Activated CD8-positive, alpha-beta memory T cell treated with anti-CD3 and anti-CD28 coated beads, Interleukin-2, amount 50 U/mL, for 4 hours (primary cell): ENCODE data around the gene SLC6A20.
"Not testable (repeated sequence)": the region's sequence is repeated elsewhere in the genome, so short reads cannot be mapped to it uniquely, and the experiment has no call there.

Source experiments
- DNase-seq: peaks from one replicate; pipeline ENCODE4 v3.0.0-alpha.2; 2020

Gene SLC6A20

GRCh38 chr3:45777111-45777745, 19.1 kb downstream of the SLC6A20 start:
- no peak for DNase-seq

GRCh38 chr3:45776611-45777010, 19.7 kb downstream of the SLC6A20 start:
- no peak for DNase-seq

GRCh38 chr3:45776301-45776595, 20.1 kb downstream of the SLC6A20 start:
- no peak for DNase-seq

- DNase-seq: no peak
Measured at GRCh38 chr3:45775571-45776300, 20.6 kb downstream of the SLC6A20 start.

GRCh38 chr3:45774581-45775521, 21.5 kb downstream of the SLC6A20 start:
- no peak for DNase-seq

- DNase-seq: no peak
Measured at GRCh38 chr3:45773714-45774449, 22.5 kb downstream of the SLC6A20 start.

GRCh38 chr3:45773072-45773471, 23.3 kb downstream of the SLC6A20 start:
- DNase-seq: no peak

GRCh38 chr3:45772341-45773035, 23.8 kb downstream of the SLC6A20 start:
- DNase-seq: no peak

- no peak for DNase-seq
Measured at GRCh38 chr3:45771831-45772230, 24.5 kb downstream of the SLC6A20 start.

- DNase-seq: no peak
Measured at GRCh38 chr3:45771166-45771775, 25.1 kb downstream of the SLC6A20 start.

- DNase-seq: no peak
Measured at GRCh38 chr3:45765958-45766357, 30.4 kb downstream of the SLC6A20 start.

GRCh38 chr3:45765266-45765851, 31.0 kb downstream of the SLC6A20 start:
- no peak for DNase-seq

- DNase-seq: no peak
Measured at GRCh38 chr3:45763303-45763675, 33.0 kb downstream of the SLC6A20 start.

- no peak for DNase-seq
Measured at GRCh38 chr3:45762647-45763302, 33.6 kb downstream of the SLC6A20 start.

GRCh38 chr3:45761831-45762230, 34.5 kb downstream of the SLC6A20 start:
- DNase-seq: no peak

- DNase-seq: peak; percentile 34
Measured at GRCh38 chr3:45760878-45761711, 35.2 kb downstream of the SLC6A20 start.

GRCh38 chr3:45759851-45760250, 36.5 kb downstream of the SLC6A20 start:
- DNase-seq: no peak

GRCh38 chr3:45758871-45759270, 37.5 kb downstream of the SLC6A20 start:
- DNase-seq: no peak

GRCh38 chr3:45757141-45757540, 39.2 kb downstream of the SLC6A20 start:
- DNase-seq: not testable (repeated sequence)

GRCh38 chr3:45756055-45756454, 40.3 kb downstream of the SLC6A20 start:
- no peak for DNase-seq
